Measurements from ENCODE around the gene FBXO36.

GRCh38 chr2:229899604-229900003, 22.7 kb upstream of the FBXO36 start:
- TF ChIP-seq, protein P1, sequence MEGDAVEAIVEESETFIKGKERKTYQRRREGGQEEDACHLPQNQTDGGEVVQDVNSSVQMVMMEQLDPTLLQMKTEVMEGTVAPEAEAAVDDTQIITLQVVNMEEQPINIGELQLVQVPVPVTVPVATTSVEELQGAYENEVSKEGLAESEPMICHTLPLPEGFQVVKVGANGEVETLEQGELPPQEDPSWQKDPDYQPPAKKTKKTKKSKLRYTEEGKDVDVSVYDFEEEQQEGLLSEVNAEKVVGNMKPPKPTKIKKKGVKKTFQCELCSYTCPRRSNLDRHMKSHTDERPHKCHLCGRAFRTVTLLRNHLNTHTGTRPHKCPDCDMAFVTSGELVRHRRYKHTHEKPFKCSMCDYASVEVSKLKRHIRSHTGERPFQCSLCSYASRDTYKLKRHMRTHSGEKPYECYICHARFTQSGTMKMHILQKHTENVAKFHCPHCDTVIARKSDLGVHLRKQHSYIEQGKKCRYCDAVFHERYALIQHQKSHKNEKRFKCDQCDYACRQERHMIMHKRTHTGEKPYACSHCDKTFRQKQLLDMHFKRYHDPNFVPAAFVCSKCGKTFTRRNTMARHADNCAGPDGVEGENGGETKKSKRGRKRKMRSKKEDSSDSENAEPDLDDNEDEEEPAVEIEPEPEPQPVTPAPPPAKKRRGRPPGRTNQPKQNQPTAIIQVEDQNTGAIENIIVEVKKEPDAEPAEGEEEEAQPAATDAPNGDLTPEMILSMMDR (conservative IDR thresholded peaks at IDR 0.05; ENCODE audit: low read depth, low read length) = no peak
- no peak for TF ChIP-seq EZH2 (IDR thresholded peaks at IDR 0.05; ENCODE audit: borderline replicate concordance, low read depth, low read length, poor library complexity, severe bottlenecking)

All from A673 (cell line).